K562 (cell line): ENCODE results near the gene FADS6. TPM values are rescaled to one million over a fixed set of nuclear protein-coding genes. Genes with fewer than 3 reads are reported as not detected.

Experiments
- ATAC-seq: fragments of 200-7000 bp; cut with Tn5 transposase; 3 replicates; pipeline ENCODE4 v1.9.1; 2020; ENCODE audit warnings: moderate library complexity
- BruUV-seq: library from RNA; stranded (reverse); fragments of 400-500 nt; replicated peaks from 2 replicates; lab custom pipeline; 2021; lab: Mats Ljungman, UMichigan
- CTCF ChIA-PET: fragments of 300-600 bp; formaldehyde crosslinking; extraction: SDS; loops from one replicate; lab custom pipeline; 2021; ENCODE audit warnings: low intra/inter-chr PET ratio; lab: Yijun Ruan, JAX
- POLR2A ChIA-PET: fragments of 300-600, 350-650 bp; sonication (Branson Sonifier 250); formaldehyde crosslinking; extraction: SDS; loops from one replicate; lab custom pipeline; 2021; ENCODE audit warnings: antibody characterized with exemption, inconsistent platforms; lab: Yijun Ruan, JAX
- DNase-seq, 4 experiments: peaks; one replicate each; pipeline versions ENCODE4 v3.0.0 to v3.0.0-alpha.2; 2011 to 2018; ENCODE audit warnings: low spot score in 3 of 4, mixed read lengths in 3 of 4; ENCODE audit errors: extremely low read depth in 1 of 4
- FAIRE-seq: peaks from 2 replicates; lab custom pipeline; 2011; peaks lifted over from hg19 to GRCh38; lab: Jason Lieb, UNC
- H2AFZ ChIP-seq: 2 replicates; pipeline ENCODE4 v1.6.0; 2011; ENCODE audit warnings: low read depth, low read length, control low read depth, inconsistent platforms
- H3K27ac ChIP-seq: fragments of 200-600 bp; 3 replicates; pipeline ENCODE4 v1.8.0; 2011; ENCODE audit warnings: low read depth, mild to moderate bottlenecking, control low read depth, inconsistent platforms, low read length, moderate library complexity, mixed read lengths; ENCODE audit errors: extremely low read depth
- H3K27me3 ChIP-seq, 2 experiments: fragments of 300-600 bp in 1 of 2; 2 replicates in 1 of 2; 3 replicates in 1 of 2; pipeline versions ENCODE4 v1.6.0 to v1.8.0; 2011; ENCODE audit warnings: inconsistent platforms in 2 of 2, low read length in 2 of 2, mild to moderate bottlenecking in 1 of 2, mixed read lengths in 1 of 2, moderate library complexity in 1 of 2; ENCODE audit not compliant: control insufficient read depth in 2 of 2, insufficient read depth in 2 of 2
- H3K36me3 ChIP-seq: fragments of 300-600 bp; 3 replicates; pipeline ENCODE4 v1.8.0; 2011; ENCODE audit warnings: mild to moderate bottlenecking, low read length, inconsistent platforms; ENCODE audit not compliant: control insufficient read depth, insufficient read depth
- H3K4me1 ChIP-seq, 2 experiments: fragments of 200-600 bp in 1 of 2; replicated peaks in 1 of 2; 2 replicates in 1 of 2; 3 replicates in 1 of 2; pipeline versions ENCODE4 v1.5.1 to v1.8.0; 2011; ENCODE audit warnings: inconsistent platforms in 2 of 2, low read length in 2 of 2, mild to moderate bottlenecking in 1 of 2, mixed read lengths in 1 of 2, moderate library complexity in 1 of 2; ENCODE audit not compliant: control insufficient read depth in 2 of 2, insufficient read depth in 2 of 2
- H3K4me2 ChIP-seq: 2 replicates; pipeline ENCODE4 v1.6.1; 2011; ENCODE audit warnings: low read length, control low read depth, inconsistent platforms, mixed read lengths; ENCODE audit not compliant: insufficient read depth
- H3K4me3 ChIP-seq: fragments of 200-600 bp; sonication (generic), shearing (Covaris generic); 2 replicates; pipeline ENCODE4 v1.5.1; 2016; ENCODE audit warnings: control low read depth, inconsistent platforms
- H3K79me2 ChIP-seq: fragments of 200-600 bp; 3 replicates; pipeline ENCODE4 v1.8.0; 2011; ENCODE audit warnings: low read length, inconsistent platforms; ENCODE audit not compliant: control insufficient read depth, insufficient read depth
- H3K9ac ChIP-seq, 2 experiments: 2 replicates each; pipeline versions ENCODE4 v1.6.0 to v1.6.1; 2011; ENCODE audit warnings: low read depth in 2 of 2, low read length in 2 of 2, control low read depth in 1 of 2, inconsistent platforms in 1 of 2, mild to moderate bottlenecking in 1 of 2, mixed read lengths in 1 of 2; ENCODE audit not compliant: insufficient read depth in 1 of 2
- H3K9me1 ChIP-seq: one replicate; pipeline ENCODE4 v1.6.0; 2011; ENCODE audit warnings: inconsistent platforms, mild to moderate bottlenecking, low read length, moderate library complexity; ENCODE audit not compliant: control insufficient read depth, insufficient read depth
- H3K9me3 ChIP-seq: replicated peaks from 2 replicates; pipeline ENCODE4 v1.5.1; 2011; ENCODE audit warnings: low read depth, low read length, inconsistent platforms; ENCODE audit not compliant: control insufficient read depth, insufficient read depth
- H4K20me1 ChIP-seq: replicated peaks from 2 replicates; pipeline ENCODE4 v1.6.1; 2011; ENCODE audit warnings: low read length, inconsistent platforms, mixed read lengths; ENCODE audit not compliant: control insufficient read depth, insufficient read depth
- ARID1B ChIP-seq: fragments of 450-650 bp; IDR thresholded peaks from 2 replicates; pipeline ENCODE4 v1.6.1; 2016; ENCODE audit warnings: antibody characterized with exemption, mild to moderate bottlenecking, inconsistent platforms
- CREB3 ChIP-seq: fragments of 450-650 bp; conservative IDR thresholded peaks from 2 replicates; pipeline ENCODE4 v1.6.1; 2016; ENCODE audit warnings: missing genetic modification characterization, low read depth, mild to moderate bottlenecking, missing compliant biosample characterization, moderate library complexity
- CUX1 ChIP-seq: fragments of 200-800 bp; sonication (Bioruptor generic); IDR thresholded peaks from 2 replicates; pipeline ENCODE4 v1.6.1; 2016; ENCODE audit warnings: missing genetic modification characterization, missing compliant biosample characterization
- HOMEZ ChIP-seq: fragments of 250-450 bp; sonication (Bioruptor Pico); IDR thresholded peaks from 2 replicates; pipeline ENCODE4 v1.4.0; 2020; ENCODE audit warnings: mild to moderate bottlenecking, moderate library complexity
- IFI16 ChIP-seq: fragments of 250-450 bp; sonication (Bioruptor Pico); IDR thresholded peaks from 2 replicates; pipeline ENCODE4 v2.1.2; 2022; ENCODE audit warnings: mild to moderate bottlenecking, inconsistent platforms
- IRF9 ChIP-seq: fragments of 450-650 bp; IDR thresholded peaks from 2 replicates; pipeline ENCODE4 v1.6.1; 2016; ENCODE audit warnings: missing biosample characterization, missing genetic modification characterization
- NCOR1 ChIP-seq: fragments of 450-650 bp; IDR thresholded peaks from 2 replicates; pipeline ENCODE4 v1.6.1; 2016; ENCODE audit warnings: mild to moderate bottlenecking, moderate library complexity
- TEAD4 ChIP-seq, 2 experiments: sonication (generic) in 1 of 2; formaldehyde crosslinking in 1 of 2; IDR thresholded peaks; 2 replicates each; pipeline versions ENCODE4 v1.6.1 to v1.8.0; 2012 to 2022; ENCODE audit warnings: borderline replicate concordance in 1 of 2, inconsistent platforms in 1 of 2, low read length in 1 of 2, mild to moderate bottlenecking in 1 of 2, missing genetic modification reagents in 1 of 2
- ZNF311 ChIP-seq: fragments of 250-450 bp; sonication (Bioruptor Pico); IDR thresholded peaks from 2 replicates; pipeline ENCODE4 v1.4.0; 2020; ENCODE audit warnings: mild to moderate bottlenecking, moderate library complexity
- ZNF583 ChIP-seq: fragments of 250-450 bp; sonication (Bioruptor Pico); IDR thresholded peaks from 2 replicates; pipeline ENCODE4 v1.4.0; 2020
- WGBS: fragments of 100-300 bp; shearing (Covaris generic); methylation state at CpG from one replicate; pipeline ENCODE4 v1.1.6; 2016; ENCODE audit warnings: low coverage, mixed read lengths; ENCODE audit not compliant: insufficient coverage; ENCODE audit errors: missing lambda C conversion rate; 5-methylcytosine and 5-hydroxymethylcytosine counted together
- in situ Hi-C: fragments of 300-500 bp; cut with MboI; formaldehyde crosslinking; loops from 4 replicates; pipeline ENCODE4 v1.15.0; 2018; ENCODE audit warnings: inconsistent platforms, mixed read lengths
- intact Hi-C: fragments of 100-400 bp; cut with micrococcal nuclease; formaldehyde crosslinking; loops from 2 replicates; pipeline ENCODE4 v1.14.2; 2022
- polyA plus RNA-seq, 8 experiments: library from polyadenylated mRNA; depleted of rRNA in 4 of 8; stranded (reverse) in 5 of 8; unstranded in 3 of 8; fragments of >200 nt; fragmentation: Nextera tagmentation in 2 of 8; fragmentation: Illumina TruSeq in 1 of 8; extraction: Ambion mirVana in 2 of 8; extraction: Trizol in 1 of 8; gene quantifications; 2 replicates each; pipeline versions ENCODE4 v1.2.1 to v1.2.3, GENCODE V29; 2011 to 2014; ENCODE audit warnings: inconsistent platforms in 1 of 8, missing spikeins in 1 of 8
- total RNA-seq, 7 experiments: library from RNA; depleted of rRNA in 6 of 7; stranded (reverse); fragments of >200 nt in 6 of 7; fragmentation: Illumina TruSeq in 2 of 7; extraction: Trizol in 2 of 7; gene quantifications; 2 replicates each; pipeline versions ENCODE4 v1.2.1 to v1.2.3, GENCODE V29; 2011 to 2021; ENCODE audit warnings: low replicate concordance in 1 of 7

FADS6 gene
- total and polyA plus RNA-seq, 9 of the 15 experiments (the other 6 are each of a cell fraction or from before 2014, with no cell fraction given), result 0.18 to 0.22 TPM; not detected in 7

- WGBS, result 12% methylated on average over 5 of the region's 5 CpGs
- BruUV-seq, result no TSS peak
- Histone ChIP-seq H4K20me1 (no peaks in the 10 kb centered on the region; the same call in 1 of the 2 replicates), H3K79me2 (peaks cover 19% of the 10 kb centered on the region), H3K9me1 (no peaks in the 10 kb centered on the region), H3K27me3 (no peaks in the 10 kb centered on the region), H2AFZ (peak overlapping the region; percentile 90), H3K27ac (peak overlapping the region; percentile 95), H3K9me3 (no peaks in the 10 kb centered on the region), H3K4me3 (no peak overlapping the region), H3K4me2 (peak overlapping the region; percentile 70), H3K9ac (peak overlapping the region; percentile 46 to 90; a peak in 3 of 4 replicates), H3K36me3 (peaks cover 7% of the 10 kb centered on the region; the same call in 1 of the 3 replicates), H3K4me1 (peaks cover 57 to 61% of the 10 kb centered on the region in 2 experiments)
- peak; percentile 78 for FAIRE-seq
- ChIA-PET CTCF (interaction anchor here (0.6 kb wide), 1 partner anchor 18 kb away, joined by 3 read pairs; the partner anchor contains the start of gene FADS6), POLR2A (interaction anchor here (0.6 to 1.7 kb wide), 10 partner anchors 10 to 833 kb away, joined by 3 to 8 read pairs (median 4); no protein-coding TSS in a partner anchor)
- intact Hi-C loops (loop anchor here (10.0 kb wide), 1 partner anchor 159 kb away; no protein-coding TSS in a partner anchor), in situ Hi-C loops (no loop called here)
- no peak for ATAC-seq
- peak in 3 of 4 experiments; percentile 43 to 56 (median 44) for DNase-seq
- 0 out of 2 replicates have a peak, but pooled peaks have one; percentile 32 for TF ChIP-seq NCOR1
- TF ChIP-seq ZNF311 (CRISPR knock-in tag), result peak; percentile 40; the same call in 1 of the 2 replicates
- TF ChIP-seq ARID1B, result 0 out of 2 replicates have a peak, but pooled peaks have one; percentile 46
- TF ChIP-seq HOMEZ (CRISPR knock-in tag), result 0 out of 2 replicates have a peak, but pooled peaks have one; percentile 6
- peak; percentile 19; the same call in 1 of the 2 replicates for TF ChIP-seq CUX1 (CRISPR knock-in tag)
- 0 out of 2 replicates have a peak, but pooled peaks have one; percentile 9 for TF ChIP-seq CREB3 (tag)
- TF ChIP-seq IRF9, result peak; percentile 41; the same call in 1 of the 2 replicates
- peak; percentile 48; the same call in 1 of the 2 replicates for TF ChIP-seq ZNF583 (CRISPR knock-in tag)
- TF ChIP-seq IFI16, result no peak
- TF ChIP-seq TEAD4 (IDR thresholded peaks at IDR 0.05; ENCODE audit: low read length), result peak; percentile 52
- TF ChIP-seq TEAD4 (CRISPR knock-in tag; IDR thresholded peaks at IDR 0.05; ENCODE audit: borderline replicate concordance), result no peak
These were observed 18.1 kb downstream of the FADS6 start for GRCh38 chr17:74875155-74875976.
